Measurements from ENCODE around the gene PDE3B. TPM values are rescaled to one million over a fixed set of nuclear protein-coding genes. Genes with fewer than 3 reads are reported as not detected.

The PDE3B gene
- total RNA-seq, 1 donor from 2014 or later: 24.3 TPM

- Mint-ChIP-seq H3K27ac (ENCODE audit: unreplicated experiment) (no peak overlapping the region), H3K36me3 (ENCODE audit: low read depth) (peaks cover 51% of the 10 kb centered on the region), H3K4me3 (no peak overlapping the region), H3K9me3 (peaks cover 17% of the 10 kb centered on the region), H3K4me1 (no peaks in the 10 kb centered on the region), H3K27me3 (ENCODE audit: low read depth) (no peaks in the 10 kb centered on the region)
- TF ChIP-seq CTCF (conservative IDR thresholded peaks at IDR 0.05): no peak
- DNase-seq (ENCODE audit: low read depth, low spot score): no peak
These were observed 198.4 kb downstream of the PDE3B start for GRCh38 chr11:14842002-14842401.

GRCh38 chr11:14852571-14853177 is 209.1 kb downstream of the PDE3B start:
- H3K36me3 Mint-ChIP-seq (ENCODE audit: low read depth): peaks cover 8% of the 10 kb centered on the region
- no peak overlapping the region for H3K4me3 Mint-ChIP-seq
- no peak for DNase-seq (ENCODE audit: low read depth, low spot score)
- H3K27ac Mint-ChIP-seq (ENCODE audit: unreplicated experiment): no peak overlapping the region
- peaks cover 10% of the 10 kb centered on the region for H3K4me1 Mint-ChIP-seq
- H3K27me3 Mint-ChIP-seq (ENCODE audit: low read depth): no peaks in the 10 kb centered on the region
- no peak for TF ChIP-seq CTCF (conservative IDR thresholded peaks at IDR 0.05)
- H3K9me3 Mint-ChIP-seq: no peaks in the 10 kb centered on the region

- Mint-ChIP-seq H3K36me3 (ENCODE audit: low read depth) (peaks cover 5% of the 10 kb centered on the region), H3K4me3 (no peak overlapping the region), H3K27ac (ENCODE audit: unreplicated experiment) (no peak overlapping the region), H3K27me3 (ENCODE audit: low read depth) (no peaks in the 10 kb centered on the region), H3K9me3 (no peaks in the 10 kb centered on the region), H3K4me1 (peaks cover 11% of the 10 kb centered on the region)
- TF ChIP-seq CTCF (conservative IDR thresholded peaks at IDR 0.05): no peak
- no peak for DNase-seq (ENCODE audit: low read depth, low spot score)
These were observed 210.5 kb downstream of the PDE3B start for GRCh38 chr11:14854057-14854456.

GRCh38 chr11:14855890-14856289 is 212.3 kb downstream of the PDE3B start:
- Mint-ChIP-seq H3K4me1 (peaks cover 11% of the 10 kb centered on the region), H3K4me3 (no peak overlapping the region), H3K27me3 (ENCODE audit: low read depth) (no peaks in the 10 kb centered on the region), H3K27ac (ENCODE audit: unreplicated experiment) (no peak overlapping the region), H3K36me3 (ENCODE audit: low read depth) (peaks cover 4% of the 10 kb centered on the region), H3K9me3 (no peaks in the 10 kb centered on the region)
- TF ChIP-seq CTCF (conservative IDR thresholded peaks at IDR 0.05): no peak
- no peak for DNase-seq (ENCODE audit: low read depth, low spot score)

GRCh38 chr11:14857621-14858020 is 214.0 kb downstream of the PDE3B start:
- TF ChIP-seq CTCF (conservative IDR thresholded peaks at IDR 0.05): no peak
- no peak overlapping the region for H3K27ac Mint-ChIP-seq (ENCODE audit: unreplicated experiment)
- H3K36me3 Mint-ChIP-seq (ENCODE audit: low read depth): peaks cover 9% of the 10 kb centered on the region
- no peak for DNase-seq (ENCODE audit: low read depth, low spot score)
- no peaks in the 10 kb centered on the region for H3K9me3 Mint-ChIP-seq
- no peaks in the 10 kb centered on the region for H3K27me3 Mint-ChIP-seq (ENCODE audit: low read depth)
- H3K4me1 Mint-ChIP-seq: peaks cover 11% of the 10 kb centered on the region
- no peak overlapping the region for H3K4me3 Mint-ChIP-seq
